Spleen (tissue), 7 donors: ENCODE measurements around the gene DLG2.

Experiments
- POLR2A ChIP-seq, 3 donors: fragments of 450-650 bp; IDR thresholded peaks; one replicate each; pipeline ENCODE4 v1.5.1; 2017; ENCODE audit warnings: antibody characterized with exemption in 3 of 3, mild to moderate bottlenecking in 1 of 3
- POLR2AphosphoS5 ChIP-seq, 3 donors: sonication (generic); formaldehyde crosslinking; IDR thresholded peaks; one replicate each; pipeline ENCODE4 v1.5.1; 2017; ENCODE audit warnings: antibody characterized with exemption in 3 of 3
- TF ChIP-seq, protein P1 (sequence below), 11 experiments: fragments of 200-600 bp in 7 of 11; fragments of 450-650 bp in 4 of 11; sonication (generic) in 4 of 11; IDR thresholded peaks in 8 of 11; conservative IDR thresholded peaks in 3 of 11; 1 replicate in 7 of 11; 2 replicates in 4 of 11; pipeline versions ENCODE4 v1.4.0 to v1.8.0; 2016 to 2021; ENCODE audit warnings: antibody characterized with exemption in 11 of 11, inconsistent platforms in 4 of 11, mild to moderate bottlenecking in 1 of 11
- donor health status: DM: no; HTN: no; CAD: no; lungs with moderate emphysema.
- donor health status: DM: no; HTN: no; CAD: no.
- donor health status: DM: no; HTN: no; CAD: no.

DNA sequence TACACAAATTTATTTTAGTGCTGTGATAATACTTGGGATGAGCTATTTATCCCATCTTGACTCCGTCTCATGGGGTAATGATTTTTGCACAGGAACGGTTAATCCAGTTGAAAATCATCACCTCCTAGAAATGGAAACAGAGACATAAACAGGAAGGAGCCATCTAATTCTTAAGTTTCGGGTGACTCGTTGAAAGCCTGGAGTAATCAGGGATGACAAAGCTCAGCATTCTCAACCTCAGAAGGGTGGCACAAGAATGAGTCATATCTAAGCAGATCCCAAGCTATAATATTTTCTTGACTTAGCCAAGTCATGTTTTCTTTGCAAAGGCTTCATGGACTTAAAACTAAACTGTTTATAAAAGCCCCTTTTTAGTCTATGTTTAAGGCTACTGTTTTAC lies 2060.2 kb downstream of the DLG2 start:
- TF ChIP-seq POLR2A (IDR thresholded peaks at IDR 0.05) (no peak), POLR2AphosphoS5 (IDR thresholded peaks at IDR 0.05) (no peak)
- TF ChIP-seq, protein P1, sequence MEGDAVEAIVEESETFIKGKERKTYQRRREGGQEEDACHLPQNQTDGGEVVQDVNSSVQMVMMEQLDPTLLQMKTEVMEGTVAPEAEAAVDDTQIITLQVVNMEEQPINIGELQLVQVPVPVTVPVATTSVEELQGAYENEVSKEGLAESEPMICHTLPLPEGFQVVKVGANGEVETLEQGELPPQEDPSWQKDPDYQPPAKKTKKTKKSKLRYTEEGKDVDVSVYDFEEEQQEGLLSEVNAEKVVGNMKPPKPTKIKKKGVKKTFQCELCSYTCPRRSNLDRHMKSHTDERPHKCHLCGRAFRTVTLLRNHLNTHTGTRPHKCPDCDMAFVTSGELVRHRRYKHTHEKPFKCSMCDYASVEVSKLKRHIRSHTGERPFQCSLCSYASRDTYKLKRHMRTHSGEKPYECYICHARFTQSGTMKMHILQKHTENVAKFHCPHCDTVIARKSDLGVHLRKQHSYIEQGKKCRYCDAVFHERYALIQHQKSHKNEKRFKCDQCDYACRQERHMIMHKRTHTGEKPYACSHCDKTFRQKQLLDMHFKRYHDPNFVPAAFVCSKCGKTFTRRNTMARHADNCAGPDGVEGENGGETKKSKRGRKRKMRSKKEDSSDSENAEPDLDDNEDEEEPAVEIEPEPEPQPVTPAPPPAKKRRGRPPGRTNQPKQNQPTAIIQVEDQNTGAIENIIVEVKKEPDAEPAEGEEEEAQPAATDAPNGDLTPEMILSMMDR (IDR thresholded peaks at IDR 0.05 in 8 of 11, conservative IDR thresholded peaks at IDR 0.05 in 3 of 11) = no peak
